H9 (cell line): ENCODE data around the gene FGF6. TPM values are rescaled to one million over a fixed set of nuclear protein-coding genes. Genes with fewer than 3 reads are reported as not detected.

ENCODE experiments used
- DNase-seq: peaks from one replicate; pipeline ENCODE4 v3.0.0-alpha.2; 2017
- H2AFZ ChIP-seq: one replicate; pipeline ENCODE4 v1.6.1; 2013; ENCODE audit warnings: mild to moderate bottlenecking, low read length, control low read depth, moderate library complexity
- H2AK5ac ChIP-seq: 2 replicates; pipeline ENCODE4 v1.6.1; 2013; ENCODE audit warnings: low read length, control low read depth, mixed read lengths; ENCODE audit not compliant: insufficient read length
- H2BK120ac ChIP-seq: one replicate; pipeline ENCODE4 v1.6.1; 2013; ENCODE audit warnings: low read depth, mild to moderate bottlenecking, low read length, control low read depth, inconsistent platforms; ENCODE audit not compliant: poor library complexity, severe bottlenecking
- H2BK12ac ChIP-seq: 2 replicates; pipeline ENCODE4 v1.6.1; 2013; ENCODE audit warnings: low read length, control low read depth, mixed read lengths, low read depth; ENCODE audit not compliant: insufficient read length
- H2BK15ac ChIP-seq: 2 replicates; pipeline ENCODE4 v1.6.1; 2013; ENCODE audit warnings: low read depth, low read length, control low read depth
- H2BK20ac ChIP-seq: one replicate; pipeline ENCODE4 v1.6.1; 2013; ENCODE audit warnings: low read depth, mild to moderate bottlenecking, low read length, control low read depth, inconsistent platforms; ENCODE audit not compliant: poor library complexity, severe bottlenecking
- H2BK5ac ChIP-seq: 2 replicates; pipeline ENCODE4 v1.6.1; 2013; ENCODE audit warnings: low read length, control low read depth, mixed read lengths; ENCODE audit not compliant: insufficient read length
- H3K14ac ChIP-seq: 2 replicates; pipeline ENCODE4 v1.6.1; 2013; ENCODE audit warnings: low read length, control low read depth; ENCODE audit not compliant: insufficient read depth
- H3K18ac ChIP-seq: 2 replicates; pipeline ENCODE4 v1.6.1; 2013; ENCODE audit warnings: low read depth, mild to moderate bottlenecking, mixed read lengths, low read length, control low read depth; ENCODE audit not compliant: insufficient read length
- H3K23ac ChIP-seq: 2 replicates; pipeline ENCODE4 v1.6.1; 2013; ENCODE audit warnings: low read length, control low read depth, mixed read lengths, low read depth; ENCODE audit not compliant: insufficient read length
- H3K23me2 ChIP-seq: 2 replicates; pipeline ENCODE4 v1.6.1; 2013; ENCODE audit warnings: low read depth, mild to moderate bottlenecking, mixed read lengths, low read length, control low read depth; ENCODE audit not compliant: insufficient read length, poor library complexity, severe bottlenecking
- H3K27ac ChIP-seq: 2 replicates; pipeline ENCODE4 v1.5.1; 2013; ENCODE audit warnings: low read length, control low read depth, mixed read lengths, low read depth; ENCODE audit not compliant: insufficient read length
- H3K27me3 ChIP-seq: 2 replicates; pipeline ENCODE4 v1.6.1; 2013; ENCODE audit warnings: low read length, control low read depth, inconsistent platforms; ENCODE audit not compliant: insufficient read depth
- H3K4ac ChIP-seq: 2 replicates; pipeline ENCODE4 v1.6.1; 2013; ENCODE audit warnings: low read depth, mild to moderate bottlenecking, control low read depth, inconsistent platforms, low read length, moderate library complexity
- H3K4me1 ChIP-seq: 2 replicates; pipeline ENCODE4 v1.6.1; 2013; ENCODE audit warnings: low read length, control low read depth, inconsistent platforms; ENCODE audit not compliant: insufficient read depth
- H3K4me2 ChIP-seq: 2 replicates; pipeline ENCODE4 v1.6.1; 2013; ENCODE audit warnings: low read length, control low read depth, mixed read lengths; ENCODE audit not compliant: insufficient read length, insufficient read depth
- H3K56ac ChIP-seq: 2 replicates; pipeline ENCODE4 v1.6.1; 2013; ENCODE audit warnings: low read depth, mild to moderate bottlenecking, mixed read lengths, low read length, control low read depth; ENCODE audit not compliant: insufficient read length
- H3K79me1 ChIP-seq: 2 replicates; pipeline ENCODE4 v1.6.1; 2013; ENCODE audit warnings: low read depth, mild to moderate bottlenecking, moderate library complexity, low read length, control low read depth, inconsistent platforms; ENCODE audit not compliant: insufficient read depth, poor library complexity, severe bottlenecking
- H3K79me2 ChIP-seq: 2 replicates; pipeline ENCODE4 v1.6.1; 2013; ENCODE audit warnings: low read length, control low read depth, inconsistent platforms; ENCODE audit not compliant: insufficient read depth
- H3K9ac ChIP-seq: 2 replicates; pipeline ENCODE4 v1.6.1; 2013; ENCODE audit warnings: low read length, control low read depth, mixed read lengths; ENCODE audit not compliant: insufficient read length; ENCODE audit errors: extremely low read depth
- H3K9me3 ChIP-seq: one replicate; pipeline ENCODE4 v1.6.1; 2013; ENCODE audit warnings: low read depth, low read length, inconsistent platforms; ENCODE audit not compliant: control insufficient read depth
- H3T11ph ChIP-seq: one replicate; pipeline ENCODE4 v1.6.1; 2013; ENCODE audit warnings: mild to moderate bottlenecking, low read length, control low read depth, inconsistent platforms
- H4K20me1 ChIP-seq: one replicate; pipeline ENCODE4 v1.6.1; 2013; ENCODE audit not compliant: control insufficient read depth, insufficient read length, insufficient read depth
- H4K5ac ChIP-seq: 2 replicates; pipeline ENCODE4 v1.6.1; 2013; ENCODE audit warnings: low read depth, mild to moderate bottlenecking, mixed read lengths, low read length, control low read depth; ENCODE audit not compliant: insufficient read length
- H4K8ac ChIP-seq: replicated peaks from 2 replicates; pipeline ENCODE4 v1.6.1; 2013; ENCODE audit warnings: low read length, control low read depth, mixed read lengths, low read depth; ENCODE audit not compliant: insufficient read length
- H4K91ac ChIP-seq: 2 replicates; pipeline ENCODE4 v1.6.1; 2013; ENCODE audit warnings: low read depth, mild to moderate bottlenecking, moderate library complexity, mixed read lengths, low read length, control low read depth; ENCODE audit not compliant: insufficient read length
- H3K27ac Mint-ChIP-seq, 3 experiments: 2 replicates in 2 of 3; 3 replicates in 1 of 3; pipeline ENCODE4 v1.8.0; 2020 to 2021; ENCODE audit warnings: mixed read lengths in 3 of 3, mild to moderate bottlenecking in 1 of 3, moderate library complexity in 1 of 3
- H3K27me3 Mint-ChIP-seq: 2 replicates; pipeline ENCODE4 v1.8.0; 2021; ENCODE audit warnings: low read depth, mild to moderate bottlenecking, moderate library complexity, mixed read lengths
- H3K36me3 Mint-ChIP-seq, 3 experiments: 2 replicates in 2 of 3; 3 replicates in 1 of 3; pipeline ENCODE4 v1.8.0; 2020 to 2021; ENCODE audit warnings: low read depth in 3 of 3, mixed read lengths in 3 of 3; ENCODE audit not compliant: insufficient read depth in 1 of 3
- H3K4me1 Mint-ChIP-seq, 2 experiments: 2 replicates each; pipeline ENCODE4 v1.8.0; 2020; ENCODE audit warnings: mixed read lengths in 2 of 2
- H3K4me3 Mint-ChIP-seq, 2 experiments: 2 replicates in 1 of 2; 3 replicates in 1 of 2; pipeline ENCODE4 v1.8.0; 2020 to 2021; ENCODE audit warnings: mild to moderate bottlenecking in 2 of 2, mixed read lengths in 2 of 2, moderate library complexity in 1 of 2
- H3K9me3 Mint-ChIP-seq, 2 experiments: 2 replicates in 1 of 2; 3 replicates in 1 of 2; pipeline ENCODE4 v1.8.0; 2020; ENCODE audit warnings: mild to moderate bottlenecking in 2 of 2, mixed read lengths in 2 of 2, moderate library complexity in 1 of 2
- WGBS: extraction: QIAGEN DNeasy Blood & Tissue Kit; methylation state at CpG from one replicate; pipeline ENCODE4 v1.1.7; 2013; ENCODE audit warnings: missing lambda C conversion rate, low lambda C conversion rate, mixed read lengths; ENCODE audit not compliant: insufficient read length; ENCODE audit errors: extremely low coverage; 5-methylcytosine and 5-hydroxymethylcytosine counted together
- total RNA-seq: library from RNA; stranded (reverse); gene quantifications from 2 replicates; pipeline ENCODE4 v1.2.1, GENCODE V29; 2021
- TF ChIP-seq, protein P1 (sequence below): fragments of 200-600 bp; sonication (generic); conservative IDR thresholded peaks from 3 replicates; pipeline ENCODE4 v1.8.0; 2021; ENCODE audit warnings: antibody characterized with exemption, mild to moderate bottlenecking

Gene FGF6
- total RNA-seq, 1 experiment from 2014 or later, result not detected

GRCh38 chr12:4420138-4420670, 25.4 kb downstream of the FGF6 start:
- Mint-ChIP-seq H3K27me3 (peaks cover 7% of the 10 kb centered on the region), H3K27ac (no peak overlapping the region), H3K4me3 (no peak overlapping the region), H3K4me1 (peaks cover 5 to 11% of the 10 kb centered on the region in 2 experiments), H3K36me3 (no peaks in the 10 kb centered on the region), H3K9me3 (no peaks in the 10 kb centered on the region)
- TF ChIP-seq, protein P1, sequence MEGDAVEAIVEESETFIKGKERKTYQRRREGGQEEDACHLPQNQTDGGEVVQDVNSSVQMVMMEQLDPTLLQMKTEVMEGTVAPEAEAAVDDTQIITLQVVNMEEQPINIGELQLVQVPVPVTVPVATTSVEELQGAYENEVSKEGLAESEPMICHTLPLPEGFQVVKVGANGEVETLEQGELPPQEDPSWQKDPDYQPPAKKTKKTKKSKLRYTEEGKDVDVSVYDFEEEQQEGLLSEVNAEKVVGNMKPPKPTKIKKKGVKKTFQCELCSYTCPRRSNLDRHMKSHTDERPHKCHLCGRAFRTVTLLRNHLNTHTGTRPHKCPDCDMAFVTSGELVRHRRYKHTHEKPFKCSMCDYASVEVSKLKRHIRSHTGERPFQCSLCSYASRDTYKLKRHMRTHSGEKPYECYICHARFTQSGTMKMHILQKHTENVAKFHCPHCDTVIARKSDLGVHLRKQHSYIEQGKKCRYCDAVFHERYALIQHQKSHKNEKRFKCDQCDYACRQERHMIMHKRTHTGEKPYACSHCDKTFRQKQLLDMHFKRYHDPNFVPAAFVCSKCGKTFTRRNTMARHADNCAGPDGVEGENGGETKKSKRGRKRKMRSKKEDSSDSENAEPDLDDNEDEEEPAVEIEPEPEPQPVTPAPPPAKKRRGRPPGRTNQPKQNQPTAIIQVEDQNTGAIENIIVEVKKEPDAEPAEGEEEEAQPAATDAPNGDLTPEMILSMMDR, result no peak
- no peak overlapping the region for H2BK12ac ChIP-seq
- H3K56ac ChIP-seq, result no peak overlapping the region
- no peak overlapping the region for H2AFZ ChIP-seq
- no peaks in the 10 kb centered on the region for H3K4me1 ChIP-seq
- no peak overlapping the region for H2BK20ac ChIP-seq
- no CpG with 5 or more reads among the region's 5 CpGs for WGBS
- H3T11ph ChIP-seq, result no peak overlapping the region
- H4K91ac ChIP-seq, result no peak overlapping the region
- peaks cover under 1% of the 10 kb centered on the region for H4K20me1 ChIP-seq
- no peak overlapping the region for H2AK5ac ChIP-seq
- H3K23ac ChIP-seq, result no peak overlapping the region
- no peaks in the 10 kb centered on the region for H3K27me3 ChIP-seq
- no peak overlapping the region for H3K14ac ChIP-seq
- no peaks in the 10 kb centered on the region for H3K79me1 ChIP-seq
- H3K4me2 ChIP-seq, result no peak overlapping the region
- no peak overlapping the region for H3K18ac ChIP-seq
- no peak overlapping the region for H4K8ac ChIP-seq
- H3K4ac ChIP-seq, result no peak overlapping the region
- no peak overlapping the region for H3K27ac ChIP-seq
- no peak overlapping the region for H2BK5ac ChIP-seq
- H4K5ac ChIP-seq, result no peak overlapping the region
- no peaks in the 10 kb centered on the region for H3K23me2 ChIP-seq
- H3K79me2 ChIP-seq, result no peaks in the 10 kb centered on the region
- no peaks in the 10 kb centered on the region for H3K9me3 ChIP-seq
- H2BK15ac ChIP-seq, result no peak overlapping the region
- DNase-seq, result no peak
- H3K9ac ChIP-seq, result no peak overlapping the region
- H2BK120ac ChIP-seq, result no peak overlapping the region
